Neuronal stem cell (in vitro differentiated cells): ENCODE results near the gene KIF3B. TPM values are rescaled to one million over a fixed set of nuclear protein-coding genes. Genes with fewer than 3 reads are reported as not detected.

ENCODE experiments used
- DNase-seq: peaks from one replicate; pipeline ENCODE4 v3.0.0-alpha.2; 2013; ENCODE audit warnings: low spot score
- H2AFZ ChIP-seq: one replicate; pipeline ENCODE4 v1.6.1; 2013; ENCODE audit warnings: mild to moderate bottlenecking, low read length, inconsistent platforms
- H2AK5ac ChIP-seq: 2 replicates; pipeline ENCODE4 v1.6.1; 2013; ENCODE audit warnings: low read depth, mild to moderate bottlenecking, inconsistent platforms, low read length, moderate library complexity, mixed read lengths
- H2BK120ac ChIP-seq: 2 replicates; pipeline ENCODE4 v1.6.1; 2013; ENCODE audit warnings: low read depth, mild to moderate bottlenecking, inconsistent platforms, low read length, moderate library complexity, mixed read lengths
- H2BK12ac ChIP-seq: one replicate; pipeline ENCODE4 v1.6.1; 2013; ENCODE audit warnings: low read length, inconsistent platforms
- H2BK15ac ChIP-seq: 2 replicates; pipeline ENCODE4 v1.6.1; 2013; ENCODE audit warnings: mild to moderate bottlenecking, low read length, inconsistent platforms, mixed read lengths
- H2BK5ac ChIP-seq: one replicate; pipeline ENCODE4 v1.6.1; 2013; ENCODE audit warnings: inconsistent platforms, mild to moderate bottlenecking, low read length, moderate library complexity
- H3K14ac ChIP-seq: one replicate; pipeline ENCODE4 v1.6.1; 2013; ENCODE audit warnings: low read length, inconsistent platforms
- H3K18ac ChIP-seq: 2 replicates; pipeline ENCODE4 v1.6.1; 2013; ENCODE audit warnings: low read length, inconsistent platforms
- H3K23ac ChIP-seq: 2 replicates; pipeline ENCODE4 v1.6.1; 2013; ENCODE audit warnings: low read depth, mild to moderate bottlenecking, mixed read lengths, low read length, inconsistent platforms; ENCODE audit not compliant: poor library complexity
- H3K27ac ChIP-seq: replicated peaks from 3 replicates; pipeline ENCODE4 v1.5.1; 2013; ENCODE audit warnings: low read length, inconsistent platforms
- H3K27me3 ChIP-seq, 3 experiments: 2 replicates each; pipeline ENCODE4 v1.6.1; 2013; ENCODE audit warnings: low read length in 3 of 3, mild to moderate bottlenecking in 2 of 3, inconsistent platforms in 1 of 3, low read depth in 1 of 3, mixed read lengths in 1 of 3, moderate library complexity in 1 of 3; ENCODE audit not compliant: control insufficient read depth in 3 of 3, insufficient read depth in 3 of 3
- H3K36me3 ChIP-seq, 2 donors: replicated peaks in 1 of 2; 2 replicates each; pipeline ENCODE4 v1.6.1; 2013; ENCODE audit warnings: low read length in 2 of 2; ENCODE audit not compliant: control insufficient read depth in 2 of 2, insufficient read depth in 2 of 2
- H3K4ac ChIP-seq: 2 replicates; pipeline ENCODE4 v1.6.1; 2013; ENCODE audit warnings: inconsistent platforms, mild to moderate bottlenecking, low read length, moderate library complexity
- H3K4me1 ChIP-seq, 2 donors: 1 replicate in 1 of 2; 2 replicates in 1 of 2; pipeline ENCODE4 v1.6.1; 2013; ENCODE audit warnings: low read length in 2 of 2, low read depth in 1 of 2; ENCODE audit not compliant: control insufficient read depth in 2 of 2, insufficient read depth in 1 of 2
- H3K4me2 ChIP-seq: one replicate; pipeline ENCODE4 v1.6.1; 2013; ENCODE audit warnings: mild to moderate bottlenecking, low read length, inconsistent platforms; ENCODE audit not compliant: insufficient read depth, poor library complexity, severe bottlenecking
- H3K4me3 ChIP-seq, 2 donors: 2 replicates each; pipeline ENCODE4 v1.5.1; 2013; ENCODE audit warnings: low read length in 2 of 2, mild to moderate bottlenecking in 2 of 2, inconsistent platforms in 1 of 2, moderate library complexity in 1 of 2
- H3K79me1 ChIP-seq: one replicate; pipeline ENCODE4 v1.6.1; 2013; ENCODE audit warnings: low read depth, mild to moderate bottlenecking, inconsistent platforms, low read length, moderate library complexity
- H3K9ac ChIP-seq: one replicate; pipeline ENCODE4 v1.6.1; 2013; ENCODE audit warnings: mild to moderate bottlenecking, low read depth, low read length, inconsistent platforms; ENCODE audit not compliant: poor library complexity
- H3K9me3 ChIP-seq, 2 donors: replicated peaks in 1 of 2; 2 replicates each; pipeline versions ENCODE3 to v1.6.1; 2013; ENCODE audit warnings: low read length in 2 of 2, mild to moderate bottlenecking in 2 of 2, inconsistent platforms in 1 of 2, low read depth in 1 of 2, mixed read lengths in 1 of 2, moderate library complexity in 1 of 2; ENCODE audit not compliant: control insufficient read depth in 2 of 2, insufficient read depth in 1 of 2
- H4K8ac ChIP-seq: one replicate; pipeline ENCODE4 v1.6.1; 2013; ENCODE audit warnings: low read depth, mild to moderate bottlenecking, inconsistent platforms, low read length, moderate library complexity
- H4K91ac ChIP-seq: one replicate; pipeline ENCODE4 v1.6.1; 2013; ENCODE audit warnings: low read length, low read depth, mild to moderate bottlenecking, inconsistent platforms; ENCODE audit not compliant: poor library complexity
- WGBS, 2 donors: extraction: QIAGEN DNeasy Blood & Tissue Kit; methylation state at CpG; one replicate each; pipeline ENCODE4 v1.1.7; 2013; ENCODE audit warnings: missing lambda C conversion rate in 2 of 2, mixed read lengths in 1 of 2; ENCODE audit not compliant: insufficient read length in 2 of 2, insufficient replicate concordance in 1 of 2; ENCODE audit errors: extremely low coverage in 2 of 2; 5-methylcytosine and 5-hydroxymethylcytosine counted together
- polyA plus RNA-seq, 2 experiments: library from polyadenylated mRNA; stranded (reverse); fragments of 200-250 nt; gene quantifications; one replicate each; pipeline ENCODE4 v1.2.3, GENCODE V29; 2013

KIF3B gene
- polyA plus RNA-seq (2013, experiment 1 of 2) = 18.9 TPM
- 18.8 TPM for polyA plus RNA-seq (2013, experiment 2 of 2)

DNA sequence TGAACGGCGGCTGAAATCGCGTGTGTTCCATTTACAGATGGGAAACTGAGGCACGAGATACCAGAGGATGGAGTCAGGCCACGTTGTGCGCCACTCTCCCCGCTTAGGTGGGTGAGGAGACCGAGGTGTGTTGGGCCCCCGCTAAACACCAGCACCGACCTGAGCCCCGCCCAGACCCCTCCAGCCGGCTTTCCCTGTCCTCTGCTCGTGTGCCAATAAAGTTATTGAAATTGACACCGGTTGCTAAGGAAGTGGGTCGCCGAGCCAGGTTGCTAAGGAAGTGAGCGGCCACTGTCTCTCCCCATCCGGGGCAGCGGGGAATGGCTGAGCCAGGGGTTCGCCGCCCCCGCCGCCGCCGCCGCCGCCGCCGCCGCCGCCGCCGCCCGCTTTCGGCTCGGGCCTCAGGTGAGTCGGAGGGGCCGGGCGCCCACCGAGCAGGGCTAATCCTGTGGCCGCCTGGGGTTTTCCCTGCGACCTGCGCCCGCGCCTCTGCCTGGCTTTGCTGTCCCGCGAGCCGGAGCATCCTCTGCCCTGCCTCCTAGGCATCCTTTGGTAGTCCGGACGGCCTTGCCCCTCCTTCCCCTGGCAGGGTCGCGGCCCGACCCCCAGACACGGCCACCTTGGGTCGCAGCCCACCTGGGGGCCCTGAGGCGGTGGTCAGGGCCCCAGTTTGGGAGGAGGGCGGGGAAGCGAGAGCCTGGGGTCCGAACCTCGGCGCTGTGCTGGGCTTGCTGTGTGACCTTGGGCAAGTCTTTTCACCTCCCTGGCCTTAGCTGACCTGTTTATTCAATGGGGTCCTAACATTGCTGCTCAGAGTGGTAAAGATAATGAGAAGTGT lies at the start of gene KIF3B:
TSS of gene KIF3B (plus strand) at position 291 of the 838 bp plus-strand sequence. CDS start 32,127 bp downstream, outside the sequence.
- H2BK15ac ChIP-seq = no peak within 1 kb of the TSS
- peaks cover 0 to 4% of the 10 kb centered on the region in 2 donors for H3K9me3 ChIP-seq
- no CpG with 5 or more reads among the region's 62 CpGs for WGBS, 2 donors
- peak within 1 kb of the TSS; percentile 100 for H2AFZ ChIP-seq
- H4K91ac ChIP-seq = peak within 1 kb of the TSS; percentile 74
- H3K79me1 ChIP-seq = peaks cover 3% of the 10 kb centered on the region
- H3K4me1 ChIP-seq = peaks cover 4 to 7% of the 10 kb centered on the region in 2 donors
- H3K23ac ChIP-seq = peak within 1 kb of the TSS; percentile 65
- no peak within 1 kb of the TSS for H3K4ac ChIP-seq
- peak within 1 kb of the TSS; percentile 72 for H3K14ac ChIP-seq
- peak within 1 kb of the TSS; percentile 94 for H3K18ac ChIP-seq
- no peak within 1 kb of the TSS for H2BK12ac ChIP-seq
- peak within 1 kb of the TSS; percentile 95 for H3K4me2 ChIP-seq
- no peak within 1 kb of the TSS for H3K27ac ChIP-seq
- H2BK120ac ChIP-seq = no peak within 1 kb of the TSS
- H3K9ac ChIP-seq = peak within 1 kb of the TSS; percentile 98
- H2BK5ac ChIP-seq = peak within 1 kb of the TSS; percentile 93
- H2AK5ac ChIP-seq = peak within 1 kb of the TSS; percentile 60
- H3K36me3 ChIP-seq = peaks cover 3 to 7% of the 10 kb centered on the region in 2 donors
- peak within 1 kb of the TSS; percentile 88 to 90 for H3K4me3 ChIP-seq
- H4K8ac ChIP-seq = peak within 1 kb of the TSS; percentile 88
- H3K27me3 ChIP-seq = peaks cover 0 to 7% (median 0%) of the 10 kb centered on the region in 3 experiments
- peak; percentile 65 for DNase-seq

DNA sequence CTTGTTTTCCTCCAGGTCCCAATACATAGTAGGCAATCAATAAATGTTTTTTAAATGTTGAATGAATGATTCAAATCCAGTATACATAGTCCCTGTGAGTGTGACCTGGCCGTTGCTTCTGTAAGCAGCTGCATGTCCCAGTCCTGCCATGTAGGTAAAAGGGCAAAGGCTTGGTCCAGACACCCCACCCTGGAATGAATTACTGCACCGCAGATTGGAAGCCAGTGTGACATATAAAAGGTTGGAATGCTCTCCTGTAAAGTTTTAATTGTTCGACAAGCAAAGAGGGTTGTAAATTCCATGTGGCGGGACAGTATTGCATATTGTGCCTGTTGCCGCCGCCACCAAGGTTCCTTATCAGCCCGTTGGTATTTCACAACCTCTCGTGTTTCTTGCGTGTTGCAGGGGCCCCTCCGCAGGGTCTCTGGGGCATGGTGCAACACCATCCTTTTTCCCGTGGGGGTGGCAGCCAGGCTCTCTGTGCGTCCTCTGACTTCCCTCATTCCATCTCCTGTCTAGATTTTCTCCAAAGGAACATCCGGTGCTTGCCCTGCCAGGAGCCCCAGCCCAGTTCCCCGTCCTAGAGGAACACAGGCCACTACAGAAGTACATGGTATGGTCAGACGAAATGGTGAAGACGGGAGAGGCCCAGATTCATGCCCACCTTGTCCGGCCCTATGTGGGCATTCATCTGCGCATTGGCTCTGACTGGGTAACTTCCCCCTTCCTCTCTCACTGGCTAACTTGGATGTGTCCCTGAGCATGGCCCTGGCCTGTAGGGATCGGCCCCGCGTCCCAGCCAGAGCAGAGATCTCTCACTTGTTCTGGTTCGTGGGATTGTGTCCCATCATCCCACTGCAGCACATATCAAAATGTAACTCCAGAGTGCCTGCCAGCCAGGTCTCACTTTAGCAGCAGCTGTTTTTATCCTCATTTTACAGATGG lies 49.4 kb upstream of the KIF3B start:
- Histone ChIP-seq H3K23ac (no peak overlapping the region), H3K4me1 (no peaks in the 10 kb centered on the region), H3K4ac (no peak overlapping the region), H3K9ac (no peak overlapping the region), H2AK5ac (no peak overlapping the region), H3K27me3 (no peaks in the 10 kb centered on the region), H4K8ac (no peak overlapping the region), H3K4me2 (no peak overlapping the region), H3K79me1 (no peaks in the 10 kb centered on the region), H2BK15ac (no peak overlapping the region), H4K91ac (no peak overlapping the region), H3K14ac (no peak overlapping the region), H3K9me3 (no peaks in the 10 kb centered on the region), H2BK120ac (no peak overlapping the region), H2BK5ac (no peak overlapping the region), H2AFZ (no peak overlapping the region), H3K27ac (no peak overlapping the region), H2BK12ac (no peak overlapping the region), H3K4me3 (no peak overlapping the region), H3K36me3 (peaks cover 39 to 85% of the 10 kb centered on the region in 2 donors), H3K18ac (no peak overlapping the region)
- no peak for DNase-seq
- no CpG with 5 or more reads among the region's 22 CpGs for WGBS, 2 donors

GRCh38 chr20:32229251-32229747 lies 48.2 kb upstream of the KIF3B start:
- Histone ChIP-seq H3K27me3 (no peaks in the 10 kb centered on the region), H2BK5ac (no peak overlapping the region), H3K4ac (no peak overlapping the region), H3K23ac (no peak overlapping the region), H3K4me3 (no peak overlapping the region), H2BK15ac (no peak overlapping the region), H3K27ac (no peak overlapping the region), H3K36me3 (peaks cover 44 to 88% of the 10 kb centered on the region in 2 donors), H3K14ac (no peak overlapping the region), H3K4me2 (no peak overlapping the region), H3K9me3 (no peaks in the 10 kb centered on the region), H3K9ac (no peak overlapping the region), H2AK5ac (no peak overlapping the region), H4K91ac (no peak overlapping the region), H3K18ac (no peak overlapping the region), H2AFZ (no peak overlapping the region), H4K8ac (no peak overlapping the region), H3K79me1 (no peaks in the 10 kb centered on the region), H2BK12ac (no peak overlapping the region), H3K4me1 (no peaks in the 10 kb centered on the region), H2BK120ac (no peak overlapping the region)
- 100% methylated on average over 2 of the region's 5 CpGs; no CpG with 5 or more reads in 1 of the 2 donors for WGBS, 2 donors
- DNase-seq = no peak
